GM12874 (cell line): Measurements from ENCODE around the gene GALR2.

Source experiments
- TF ChIP-seq, protein P1 (sequence below): IDR thresholded peaks from 2 replicates; pipeline ENCODE4 v1.5.1; 2011; ENCODE audit warnings: low read depth, mild to moderate bottlenecking, control low read depth, low read length, moderate library complexity; ENCODE audit not compliant: insufficient read depth

Gene GALR2

DNA sequence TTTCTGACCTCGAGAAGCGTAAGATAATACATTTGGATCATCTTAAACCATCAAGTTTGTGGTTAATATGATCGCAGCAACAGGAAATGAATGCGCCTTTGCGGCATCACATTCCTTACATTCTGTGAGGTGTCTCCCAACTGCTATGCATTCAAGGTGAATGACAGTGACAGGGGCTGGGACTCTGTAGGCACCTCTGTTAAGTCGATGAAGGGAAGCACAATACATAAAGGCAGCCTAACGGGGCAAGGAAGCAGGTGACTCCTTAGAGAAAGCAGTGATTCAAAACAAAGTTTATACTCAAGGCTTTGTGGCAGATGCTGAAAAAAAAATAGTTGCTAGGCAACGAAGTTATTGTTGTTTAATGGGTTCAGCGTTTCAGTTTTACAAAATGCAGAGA is 25.9 kb upstream of the GALR2 start:
- TF ChIP-seq, protein P1, sequence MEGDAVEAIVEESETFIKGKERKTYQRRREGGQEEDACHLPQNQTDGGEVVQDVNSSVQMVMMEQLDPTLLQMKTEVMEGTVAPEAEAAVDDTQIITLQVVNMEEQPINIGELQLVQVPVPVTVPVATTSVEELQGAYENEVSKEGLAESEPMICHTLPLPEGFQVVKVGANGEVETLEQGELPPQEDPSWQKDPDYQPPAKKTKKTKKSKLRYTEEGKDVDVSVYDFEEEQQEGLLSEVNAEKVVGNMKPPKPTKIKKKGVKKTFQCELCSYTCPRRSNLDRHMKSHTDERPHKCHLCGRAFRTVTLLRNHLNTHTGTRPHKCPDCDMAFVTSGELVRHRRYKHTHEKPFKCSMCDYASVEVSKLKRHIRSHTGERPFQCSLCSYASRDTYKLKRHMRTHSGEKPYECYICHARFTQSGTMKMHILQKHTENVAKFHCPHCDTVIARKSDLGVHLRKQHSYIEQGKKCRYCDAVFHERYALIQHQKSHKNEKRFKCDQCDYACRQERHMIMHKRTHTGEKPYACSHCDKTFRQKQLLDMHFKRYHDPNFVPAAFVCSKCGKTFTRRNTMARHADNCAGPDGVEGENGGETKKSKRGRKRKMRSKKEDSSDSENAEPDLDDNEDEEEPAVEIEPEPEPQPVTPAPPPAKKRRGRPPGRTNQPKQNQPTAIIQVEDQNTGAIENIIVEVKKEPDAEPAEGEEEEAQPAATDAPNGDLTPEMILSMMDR = no peak

DNA sequence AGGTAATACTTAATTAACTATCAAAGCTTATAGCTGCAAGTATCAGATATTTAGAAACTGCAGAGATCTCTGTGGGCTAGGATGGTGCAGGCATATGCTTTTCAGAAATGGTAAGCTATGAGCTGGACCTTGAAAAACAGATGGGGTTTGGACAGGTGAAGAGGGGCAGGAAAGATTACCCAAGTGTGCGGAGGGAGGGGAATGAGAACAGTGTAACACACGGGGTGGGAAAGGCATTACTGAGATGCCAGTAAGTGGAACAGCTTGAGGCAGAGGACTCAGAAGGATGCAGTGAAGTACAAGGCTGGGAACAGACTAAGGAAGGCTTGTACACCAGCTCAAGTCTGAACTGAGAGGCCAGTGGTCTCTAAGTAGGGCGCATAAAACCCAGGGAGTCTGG is 25.3 kb upstream of the GALR2 start:
- TF ChIP-seq, protein P1 = no peak

DNA sequence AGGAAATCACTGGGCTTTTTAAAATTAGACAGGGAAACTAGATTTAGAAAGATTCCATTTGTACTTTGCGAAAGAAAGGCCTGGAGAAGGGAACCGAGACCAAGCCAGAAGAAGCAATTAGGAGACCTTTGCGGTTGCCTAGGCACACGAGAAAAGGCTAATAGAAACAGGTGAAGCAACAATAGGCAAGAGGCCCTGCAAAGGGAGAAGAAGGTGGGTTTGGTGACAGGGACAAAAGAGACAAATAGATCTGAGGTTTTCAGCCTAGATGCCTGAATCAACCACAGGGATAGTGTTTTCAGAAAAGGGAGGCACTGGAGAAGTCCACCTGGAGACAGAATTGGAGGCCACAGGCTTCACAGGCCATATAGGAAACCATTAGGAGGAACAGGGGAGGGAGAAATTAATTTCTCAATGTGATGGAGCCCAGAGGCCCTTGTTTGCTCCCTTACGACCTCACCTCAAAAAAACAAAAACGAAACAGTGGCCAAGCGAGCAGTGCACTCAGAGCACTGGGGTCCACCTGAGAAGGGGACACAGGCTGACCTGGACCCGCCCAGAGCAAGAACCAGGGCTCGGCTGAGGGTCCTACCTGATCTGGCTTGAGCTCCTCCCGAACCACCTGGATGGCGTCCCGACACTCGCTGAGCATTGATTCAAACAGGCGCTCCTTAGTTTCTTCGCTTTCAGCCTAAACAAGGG is 24.6 kb upstream of the GALR2 start:
- TF ChIP-seq, protein P1 = no peak

GRCh38 chr17:76050538-76051467 is 23.8 kb upstream of the GALR2 start:
- TF ChIP-seq, protein P1 = no peak

GRCh38 chr17:76051561-76051960 is 23.0 kb upstream of the GALR2 start:
- TF ChIP-seq, protein P1 = no peak

- TF ChIP-seq, protein P1 = no peak
Measured at GRCh38 chr17:76053246-76054111, 21.1 kb upstream of the GALR2 start.

DNA sequence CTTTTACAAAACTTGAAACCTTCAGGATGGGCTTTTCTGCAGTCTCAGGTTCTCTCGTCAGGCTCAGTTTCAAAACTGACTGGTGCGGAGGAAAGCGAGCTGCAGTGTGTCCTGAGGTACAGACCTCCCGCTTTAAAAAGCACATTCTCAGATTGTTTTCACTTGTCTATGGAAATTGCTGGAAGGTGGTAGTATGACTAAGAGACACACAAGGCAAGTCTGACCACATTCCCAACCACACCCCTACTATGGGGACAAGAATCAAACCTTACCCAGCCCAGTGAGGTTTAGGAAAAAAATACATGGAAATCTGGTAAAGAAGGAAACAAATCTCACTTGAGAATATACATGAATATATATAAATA is 20.5 kb upstream of the GALR2 start:
- TF ChIP-seq, protein P1 = no peak
